WTC11 (cell line): ENCODE data around the gene MCOLN3. TPM values are rescaled to one million over a fixed set of nuclear protein-coding genes. Genes with fewer than 3 reads are reported as not detected.

Experiments used
- ATAC-seq: fragments of 200-7000 bp; cut with Tn5 transposase; 2 replicates; pipeline ENCODE4 v1.10.0; 2021; ENCODE audit warnings: mild to moderate bottlenecking, moderate library complexity
- CTCF ChIA-PET: fragments of 300-600 bp; sonication (Branson Sonifier 250); formaldehyde crosslinking; loops from one replicate; lab custom pipeline; 2021; ENCODE audit warnings: antibody characterized with exemption; lab: Charles Lee
- POLR2A ChIA-PET: fragments of 350-600 bp; sonication (Branson Sonifier 250); formaldehyde crosslinking; loops from one replicate; lab custom pipeline; 2021; ENCODE audit warnings: antibody characterized with exemption; lab: Charles Lee
- DNase-seq: peaks from one replicate; pipeline ENCODE4 v3.0.0; 2021; ENCODE audit warnings: low spot score
- H3K27ac Mint-ChIP-seq: 2 replicates; pipeline ENCODE4 v1.8.0; 2021; ENCODE audit warnings: mixed read lengths
- H3K27me3 Mint-ChIP-seq: 2 replicates; pipeline ENCODE4 v1.8.0; 2021; ENCODE audit warnings: low read depth, mild to moderate bottlenecking, moderate library complexity, mixed read lengths
- H3K36me3 Mint-ChIP-seq: 2 replicates; pipeline ENCODE4 v1.8.0; 2021; ENCODE audit warnings: mixed read lengths
- H3K4me1 Mint-ChIP-seq: 2 replicates; pipeline ENCODE4 v1.8.0; 2022; ENCODE audit warnings: mixed read lengths
- H3K4me3 Mint-ChIP-seq: 2 replicates; pipeline ENCODE4 v1.8.0; 2021; ENCODE audit warnings: mild to moderate bottlenecking, moderate library complexity, mixed read lengths
- H3K9me3 Mint-ChIP-seq: 2 replicates; pipeline ENCODE4 v1.8.0; 2021; ENCODE audit warnings: mixed read lengths
- CDX4 ChIP-seq: fragments of 250-450 bp; sonication (Bioruptor Pico); IDR thresholded peaks from 2 replicates; pipeline ENCODE4 v1.9.0; 2021; ENCODE audit warnings: moderate library complexity, mild to moderate bottlenecking, inconsistent platforms, borderline replicate concordance
- E2F5 ChIP-seq: sonication (generic); formaldehyde crosslinking; IDR thresholded peaks from 2 replicates; pipeline ENCODE4 v1.8.1; 2022; ENCODE audit warnings: mild to moderate bottlenecking, moderate library complexity, missing genetic modification reagents
- JAZF1 ChIP-seq: fragments of 250-450 bp; sonication (Bioruptor Pico); IDR thresholded peaks from 2 replicates; pipeline ENCODE4 v1.9.0; 2021; ENCODE audit warnings: moderate library complexity, mild to moderate bottlenecking, inconsistent platforms
- OVOL2 ChIP-seq: fragments of 250-450 bp; sonication (Bioruptor Pico); IDR thresholded peaks from 2 replicates; pipeline ENCODE4 v1.9.0; 2021; ENCODE audit warnings: mild to moderate bottlenecking, borderline replicate concordance
- PREB ChIP-seq: sonication (generic); formaldehyde crosslinking; IDR thresholded peaks from 2 replicates; pipeline ENCODE4 v1.8.1; 2022; ENCODE audit warnings: mild to moderate bottlenecking, missing genetic modification reagents, moderate library complexity, borderline replicate concordance
- TEAD4 ChIP-seq: sonication (generic); formaldehyde crosslinking; IDR thresholded peaks from 2 replicates; pipeline ENCODE4 v1.8.0; 2022; ENCODE audit warnings: mild to moderate bottlenecking, missing genetic modification reagents
- ZNF317 ChIP-seq: sonication (generic); formaldehyde crosslinking; IDR thresholded peaks from 2 replicates; pipeline ENCODE4 v1.8.1; 2023; ENCODE audit warnings: low read depth, mild to moderate bottlenecking, moderate library complexity, missing genetic modification reagents, borderline replicate concordance
- ZNF512 ChIP-seq: sonication (generic); formaldehyde crosslinking; IDR thresholded peaks from 2 replicates; pipeline ENCODE4 v1.8.1; 2022; ENCODE audit warnings: missing genetic modification reagents, borderline replicate concordance
- ZNF532 ChIP-seq: fragments of 250-450 bp; sonication (Bioruptor Pico); IDR thresholded peaks from 2 replicates; pipeline ENCODE4 v1.9.0; 2021; ENCODE audit warnings: mild to moderate bottlenecking, borderline replicate concordance
- ZNF671 ChIP-seq: fragments of 250-450 bp; sonication (Bioruptor Pico); IDR thresholded peaks from 2 replicates; pipeline ENCODE4 v1.8.0; 2021; ENCODE audit warnings: mild to moderate bottlenecking
- total RNA-seq: library from RNA; stranded (reverse); gene quantifications from 3 replicates; pipeline ENCODE4 v1.2.3, GENCODE V29; 2021

MCOLN3 gene
- total RNA-seq, 1 experiment from 2014 or later = 6.4 TPM

- ATAC-seq = no peak
- H3K4me1 Mint-ChIP-seq = peaks cover 9% of the 10 kb centered on the region
- no peak overlapping the region for H3K4me3 Mint-ChIP-seq
- no peak for TF ChIP-seq ZNF317 (CRISPR knock-in tag)
- TF ChIP-seq PREB (CRISPR knock-in tag) = no peak
- TF ChIP-seq OVOL2 (CRISPR knock-in tag) = no peak
- no peak for TF ChIP-seq CDX4
- no peak for TF ChIP-seq TEAD4 (CRISPR knock-in tag)
- no peak for TF ChIP-seq E2F5 (CRISPR knock-in tag)
- TF ChIP-seq JAZF1 (CRISPR knock-in tag) = no peak
- TF ChIP-seq ZNF532 (CRISPR knock-in tag) = no peak
- no peak for TF ChIP-seq ZNF512 (CRISPR knock-in tag)
- no peak for TF ChIP-seq ZNF671 (CRISPR knock-in tag)
- H3K36me3 Mint-ChIP-seq = no peaks in the 10 kb centered on the region
- no peak for DNase-seq
- H3K9me3 Mint-ChIP-seq = no peaks in the 10 kb centered on the region
- no peak overlapping the region for H3K27ac Mint-ChIP-seq
- CTCF ChIA-PET = interaction anchor here (1.9 kb wide), 1 partner anchor 144 kb away, joined by 6 read pairs; no protein-coding TSS in a partner anchor
- POLR2A ChIA-PET = no interaction called here
- H3K27me3 Mint-ChIP-seq = no peaks in the 10 kb centered on the region
These were observed 40.9 kb upstream of the MCOLN3 start for GRCh38 chr1:85089203-85089602.

- Mint-ChIP-seq H3K9me3 (no peaks in the 10 kb centered on the region), H3K27me3 (no peaks in the 10 kb centered on the region), H3K27ac (no peak overlapping the region), H3K4me3 (no peak overlapping the region), H3K36me3 (no peaks in the 10 kb centered on the region), H3K4me1 (peaks cover 5% of the 10 kb centered on the region)
- ATAC-seq = no peak; the same call in 1 of the 2 replicates
- ChIA-PET CTCF (interaction anchor here (1.9 kb wide), 1 partner anchor 143 kb away, joined by 6 read pairs; no protein-coding TSS in a partner anchor), POLR2A (no interaction called here)
- DNase-seq = no peak
- TF ChIP-seq ZNF532 (CRISPR knock-in tag) = no peak
These were observed 40.1 kb upstream of the MCOLN3 start for GRCh38 chr1:85088408-85088784.
